Small intestine (tissue), 7 donors: ENCODE data around the gene OSBPL1A. TPM values are rescaled to one million over a fixed set of nuclear protein-coding genes. Genes with fewer than 3 reads are reported as not detected.
A peak's percentile ranks its signal among the peaks of the same experiment; 100 is the strongest.

Experiments
- DNase-seq, 2 donors: peaks; one replicate each; pipeline versions ENCODE4 v3.0.0 to v3.0.0-alpha.2; 2013
- FAIRE-seq: peaks from 2 replicates; lab custom pipeline; 2012; peaks lifted over from hg19 to GRCh38; lab: Jason Lieb, UNC
- H3K27ac ChIP-seq, 3 donors: one replicate each; pipeline ENCODE4 v1.5.1; 2013; ENCODE audit warnings: low read length in 2 of 3, mild to moderate bottlenecking in 2 of 3, control low read depth in 1 of 3, inconsistent platforms in 1 of 3, low read depth in 1 of 3, moderate library complexity in 1 of 3
- H3K27me3 ChIP-seq, 3 donors: one replicate each; pipeline ENCODE4 v1.6.1; 2013; ENCODE audit warnings: low read length in 3 of 3, inconsistent platforms in 1 of 3; ENCODE audit not compliant: control insufficient read depth in 3 of 3, insufficient read depth in 3 of 3
- H3K36me3 ChIP-seq, 3 donors: one replicate each; pipeline ENCODE4 v1.6.1; 2013; ENCODE audit warnings: low read length in 3 of 3, inconsistent platforms in 1 of 3, low read depth in 1 of 3, mild to moderate bottlenecking in 1 of 3, moderate library complexity in 1 of 3; ENCODE audit not compliant: control insufficient read depth in 3 of 3, insufficient read depth in 2 of 3
- H3K4me1 ChIP-seq, 3 donors: one replicate each; pipeline ENCODE4 v1.6.1; 2013; ENCODE audit warnings: low read length in 2 of 3, inconsistent platforms in 1 of 3, low read depth in 1 of 3, mild to moderate bottlenecking in 1 of 3, moderate library complexity in 1 of 3; ENCODE audit not compliant: control insufficient read depth in 3 of 3, insufficient read depth in 2 of 3
- H3K4me3 ChIP-seq, 3 donors: one replicate each; pipeline ENCODE4 v1.5.1; 2013; ENCODE audit warnings: low read length in 3 of 3, control low read depth in 1 of 3, inconsistent platforms in 1 of 3, low read depth in 1 of 3, mild to moderate bottlenecking in 1 of 3, moderate library complexity in 1 of 3
- H3K9me3 ChIP-seq, 2 donors: one replicate each; pipeline ENCODE4 v1.6.1; 2013; ENCODE audit warnings: low read depth in 1 of 2, low read length in 1 of 2; ENCODE audit not compliant: control insufficient read depth in 2 of 2, insufficient read depth in 1 of 2
- WGBS, 3 donors: extraction: QIAGEN DNeasy Blood & Tissue Kit; methylation state at CpG; one replicate each; pipeline ENCODE4 v1.1.7; 2013; 5-methylcytosine and 5-hydroxymethylcytosine counted together
- polyA plus RNA-seq, 4 donors: library from polyadenylated mRNA; stranded (reverse) in 3 of 4; unstranded in 1 of 4; fragments of 200-250 nt in 3 of 4; fragments of 120-200 nt in 1 of 4; gene quantifications; one replicate each; pipeline versions ENCODE4 v1.2.1 to v1.2.3, GENCODE V29; 2013
- donor health status: healthy with polysubstance abuse.
- donor health status: control.
- donor health status: control.
- donor health status: Bipolar disorder and iron deficiency.
- donor health status: healthy.

Gene OSBPL1A
- polyA plus RNA-seq, 4 donors = 23.5 to 36.7 (median 34.7) TPM

- FAIRE-seq (no peak), DNase-seq (peak; percentile 38 to 87)
- Histone ChIP-seq H3K27ac (peak overlapping the region in 2 of 3 donors; percentile 4 to 18), H3K36me3 (peaks cover 0 to 4% (median 2%) of the 10 kb centered on the region in 3 donors), H3K27me3 (no peaks in the 10 kb centered on the region), H3K4me3 (no peak overlapping the region), H3K4me1 (peaks cover 5 to 16% (median 15%) of the 10 kb centered on the region in 3 donors), H3K9me3 (no peaks in the 10 kb centered on the region)
- 41 to 45% (median 42%) methylated on average over 8 of the region's 8 CpGs for WGBS, 3 donors
Observed at GRCh38 chr18:24231773-24232735, 165.6 kb downstream of the OSBPL1A start.

- no peak for FAIRE-seq
- H3K9me3 ChIP-seq = no peaks in the 10 kb centered on the region
- no peak overlapping the region for H3K27ac ChIP-seq
- 29 to 65% (median 44%) methylated on average over 5 of the region's 5 CpGs for WGBS, 3 donors
- DNase-seq = peak in 1 of 2 donors; percentile 91
- H3K36me3 ChIP-seq = peaks cover 0 to 3% (median under 1%) of the 10 kb centered on the region in 3 donors
- peaks cover 5 to 16% (median 15%) of the 10 kb centered on the region in 3 donors for H3K4me1 ChIP-seq
- no peaks in the 10 kb centered on the region for H3K27me3 ChIP-seq
- no peak overlapping the region for H3K4me3 ChIP-seq
Observed at GRCh38 chr18:24230766-24231165, 166.9 kb downstream of the OSBPL1A start.

GRCh38 chr18:24228667-24229041 lies 169.0 kb downstream of the OSBPL1A start:
- no peaks in the 10 kb centered on the region for H3K27me3 ChIP-seq
- DNase-seq (peak in 1 of 2 donors; percentile 35), FAIRE-seq (no peak)
- no peaks in the 10 kb centered on the region for H3K9me3 ChIP-seq
- WGBS, 3 donors = 59 to 85% (median 75%) methylated on average over 6 of the region's 6 CpGs
- H3K4me1 ChIP-seq = peaks cover 3 to 12% (median 12%) of the 10 kb centered on the region in 3 donors
- H3K4me3 ChIP-seq = no peak overlapping the region
- H3K27ac ChIP-seq = peak overlapping the region; percentile 8 to 87 (median 50)
- H3K36me3 ChIP-seq = peaks cover 0 to 2% (median 0%) of the 10 kb centered on the region in 3 donors

- Histone ChIP-seq H3K27ac (peak overlapping the region; percentile 8 to 87 (median 50)), H3K4me3 (no peak overlapping the region), H3K4me1 (peaks cover 3 to 12% (median 12%) of the 10 kb centered on the region in 3 donors), H3K9me3 (no peaks in the 10 kb centered on the region), H3K27me3 (no peaks in the 10 kb centered on the region), H3K36me3 (peaks cover 0 to 2% (median 0%) of the 10 kb centered on the region in 3 donors)
- WGBS, 3 donors = 76 to 83% (median 81%) methylated on average over 12 of the region's 12 CpGs
- DNase-seq (peak; percentile 47 to 85), FAIRE-seq (no peak)
Observed at GRCh38 chr18:24227977-24228666, 169.5 kb downstream of the OSBPL1A start.

- Histone ChIP-seq H3K4me3 (no peak overlapping the region), H3K36me3 (peaks cover 0 to 3% (median 2%) of the 10 kb centered on the region in 3 donors), H3K9me3 (no peaks in the 10 kb centered on the region), H3K27ac (no peak overlapping the region), H3K4me1 (peaks cover 0 to 12% (median 0%) of the 10 kb centered on the region in 3 donors), H3K27me3 (no peaks in the 10 kb centered on the region)
- 60 to 84% (median 65%) methylated on average over 2 of the region's 2 CpGs for WGBS, 3 donors
- DNase-seq (no peak), FAIRE-seq (no peak)
Observed at GRCh38 chr18:24220318-24220688, 177.3 kb downstream of the OSBPL1A start.

GRCh38 chr18:24219561-24220317 lies 177.9 kb downstream of the OSBPL1A start:
- WGBS, 3 donors = 57 to 80% (median 65%) methylated on average over 7 of the region's 7 CpGs
- Histone ChIP-seq H3K4me1 (peaks cover 0 to 14% (median 2%) of the 10 kb centered on the region in 3 donors), H3K4me3 (no peak overlapping the region), H3K36me3 (peaks cover 0 to 3% (median 0%) of the 10 kb centered on the region in 3 donors), H3K9me3 (no peaks in the 10 kb centered on the region), H3K27me3 (no peaks in the 10 kb centered on the region), H3K27ac (no peak overlapping the region)
- no peak for FAIRE-seq
- DNase-seq = peak in 1 of 2 donors; percentile 19

- Histone ChIP-seq H3K4me1 (peaks cover 2 to 21% (median 6%) of the 10 kb centered on the region in 3 donors), H3K4me3 (no peak overlapping the region), H3K9me3 (no peaks in the 10 kb centered on the region), H3K27ac (no peak overlapping the region), H3K27me3 (no peaks in the 10 kb centered on the region), H3K36me3 (peaks cover 0 to 2% (median 0%) of the 10 kb centered on the region in 3 donors)
- 42 to 73% (median 69%) methylated on average over 1 of the region's 1 CpG for WGBS, 3 donors
- DNase-seq (no peak), FAIRE-seq (no peak)
Observed at GRCh38 chr18:24214913-24215312, 182.7 kb downstream of the OSBPL1A start.
